ENCODE results near the gene ARHGEF26. TPM values are rescaled to one million over a fixed set of nuclear protein-coding genes. Genes with fewer than 3 reads are reported as not detected.

The ARHGEF26 gene
- total RNA-seq, 1 experiment from 2014 or later = 13.7 TPM

GRCh38 chr3:154275965-154276364, 154.8 kb downstream of the ARHGEF26 start:
- H3K4me1 Mint-ChIP-seq = no peaks in the 10 kb centered on the region
- no peak overlapping the region for H4K8ac ChIP-seq (replicated peaks; ENCODE audit: insufficient read length, low read depth, low read length)
- no peak overlapping the region for H3K27ac ChIP-seq (ENCODE audit: insufficient read length, low read depth, low read length)
- no peak overlapping the region for H3K18ac ChIP-seq (ENCODE audit: insufficient read length, low read depth, low read length)
- H3K27ac Mint-ChIP-seq = no peak overlapping the region
- no peak overlapping the region for H3K4me3 Mint-ChIP-seq
- no peak overlapping the region for H3K14ac ChIP-seq (ENCODE audit: insufficient read depth, low read length)
- no peak overlapping the region for H2BK15ac ChIP-seq (ENCODE audit: low read depth, low read length)
- H2AK5ac ChIP-seq (ENCODE audit: insufficient read length, low read length) = no peak overlapping the region
- no peak overlapping the region for H2BK120ac ChIP-seq (ENCODE audit: low read depth, low read length, poor library complexity, severe bottlenecking)
- no peaks in the 10 kb centered on the region for H4K20me1 ChIP-seq (ENCODE audit: control insufficient read depth, insufficient read depth, insufficient read length)
- H3K4me2 ChIP-seq (ENCODE audit: insufficient read depth, insufficient read length, low read length) = no peak overlapping the region
- no peak for DNase-seq
- no peak overlapping the region for H4K91ac ChIP-seq (ENCODE audit: insufficient read length, low read depth, low read length)
- no peaks in the 10 kb centered on the region for H3K4me1 ChIP-seq (ENCODE audit: insufficient read depth, low read length)
- H3K4ac ChIP-seq (ENCODE audit: low read depth, low read length) = no peak overlapping the region
- no peaks in the 10 kb centered on the region for H3K27me3 ChIP-seq (ENCODE audit: insufficient read depth, low read length)
- no peaks in the 10 kb centered on the region for H3K9me3 ChIP-seq (ENCODE audit: control insufficient read depth, low read depth, low read length)
- no peak overlapping the region for H2BK5ac ChIP-seq (ENCODE audit: insufficient read length, low read length)
- H2AFZ ChIP-seq (ENCODE audit: low read length) = no peak overlapping the region
- H3K9ac ChIP-seq (ENCODE audit: extremely low read depth, insufficient read length, low read length) = no peak overlapping the region
- TF ChIP-seq, protein P1, sequence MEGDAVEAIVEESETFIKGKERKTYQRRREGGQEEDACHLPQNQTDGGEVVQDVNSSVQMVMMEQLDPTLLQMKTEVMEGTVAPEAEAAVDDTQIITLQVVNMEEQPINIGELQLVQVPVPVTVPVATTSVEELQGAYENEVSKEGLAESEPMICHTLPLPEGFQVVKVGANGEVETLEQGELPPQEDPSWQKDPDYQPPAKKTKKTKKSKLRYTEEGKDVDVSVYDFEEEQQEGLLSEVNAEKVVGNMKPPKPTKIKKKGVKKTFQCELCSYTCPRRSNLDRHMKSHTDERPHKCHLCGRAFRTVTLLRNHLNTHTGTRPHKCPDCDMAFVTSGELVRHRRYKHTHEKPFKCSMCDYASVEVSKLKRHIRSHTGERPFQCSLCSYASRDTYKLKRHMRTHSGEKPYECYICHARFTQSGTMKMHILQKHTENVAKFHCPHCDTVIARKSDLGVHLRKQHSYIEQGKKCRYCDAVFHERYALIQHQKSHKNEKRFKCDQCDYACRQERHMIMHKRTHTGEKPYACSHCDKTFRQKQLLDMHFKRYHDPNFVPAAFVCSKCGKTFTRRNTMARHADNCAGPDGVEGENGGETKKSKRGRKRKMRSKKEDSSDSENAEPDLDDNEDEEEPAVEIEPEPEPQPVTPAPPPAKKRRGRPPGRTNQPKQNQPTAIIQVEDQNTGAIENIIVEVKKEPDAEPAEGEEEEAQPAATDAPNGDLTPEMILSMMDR (conservative IDR thresholded peaks at IDR 0.05) = no peak
- no peak overlapping the region for H4K5ac ChIP-seq (ENCODE audit: insufficient read length, low read depth, low read length)
- no peak overlapping the region for H3K56ac ChIP-seq (ENCODE audit: insufficient read length, low read depth, low read length)
- no peak overlapping the region for H2BK20ac ChIP-seq (ENCODE audit: low read depth, low read length, poor library complexity, severe bottlenecking)
- H3K79me2 ChIP-seq (ENCODE audit: insufficient read depth, low read length) = no peaks in the 10 kb centered on the region; the same call in 1 of the 2 replicates
- H3K79me1 ChIP-seq (ENCODE audit: insufficient read depth, low read depth, low read length, poor library complexity, severe bottlenecking) = no peaks in the 10 kb centered on the region
- no peak overlapping the region for H3K23ac ChIP-seq (ENCODE audit: insufficient read length, low read depth, low read length)
- H3T11ph ChIP-seq (ENCODE audit: low read length) = no peak overlapping the region
- WGBS (ENCODE audit: extremely low coverage, insufficient read length, low lambda C conversion rate) = no CpG with 5 or more reads among the region's 2 CpGs
- H3K23me2 ChIP-seq (ENCODE audit: insufficient read length, low read depth, low read length, poor library complexity, severe bottlenecking) = no peaks in the 10 kb centered on the region
- peaks cover 33 to 83% (median 81%) of the 10 kb centered on the region in 3 experiments for H3K36me3 Mint-ChIP-seq (ENCODE audit: insufficient read depth in 1 of 3, low read depth in 3 of 3)
- H2BK12ac ChIP-seq (ENCODE audit: insufficient read length, low read depth, low read length) = no peak overlapping the region
- H3K27me3 Mint-ChIP-seq (ENCODE audit: low read depth) = no peaks in the 10 kb centered on the region
- H3K9me3 Mint-ChIP-seq = no peaks in the 10 kb centered on the region; a peak in 1 of 5 replicates

Measured in H9 (cell line).